ENCODE measurements around the gene KATNAL1.
A peak's percentile ranks its signal among the peaks of the same experiment; 100 is the strongest.

Gene KATNAL1

GRCh38 chr13:30332456-30333143 lies 25.2 kb upstream of the KATNAL1 start:
- DNase-seq: no peak

GRCh38 chr13:30331331-30331771 lies 24.0 kb upstream of the KATNAL1 start:
- no peak for DNase-seq

- no peak for DNase-seq
These were observed 21.7 kb upstream of the KATNAL1 start for GRCh38 chr13:30329009-30329585.

- no peak for DNase-seq
These were observed 18.3 kb upstream of the KATNAL1 start for GRCh38 chr13:30325668-30326067.

- no peak for DNase-seq
These were observed 16.2 kb upstream of the KATNAL1 start for GRCh38 chr13:30323524-30323923.

GRCh38 chr13:30322428-30322827 lies 15.1 kb upstream of the KATNAL1 start:
- no peak for DNase-seq

GRCh38 chr13:30321256-30321655 lies 13.9 kb upstream of the KATNAL1 start:
- no peak for DNase-seq

- DNase-seq: no peak
These were observed 12.3 kb upstream of the KATNAL1 start for GRCh38 chr13:30319655-30320054.

GRCh38 chr13:30319130-30319529 lies 11.8 kb upstream of the KATNAL1 start:
- DNase-seq: peak; percentile 49

GRCh38 chr13:30318026-30318425 lies 10.7 kb upstream of the KATNAL1 start:
- DNase-seq: no peak

- DNase-seq: no peak
These were observed 7.2 kb upstream of the KATNAL1 start for GRCh38 chr13:30314562-30314961.

- DNase-seq: no peak
These were observed 6.7 kb upstream of the KATNAL1 start for GRCh38 chr13:30314069-30314468.

- no peak for DNase-seq
These were observed 6.0 kb upstream of the KATNAL1 start for GRCh38 chr13:30313311-30313710.

- DNase-seq: no peak
These were observed 5.6 kb upstream of the KATNAL1 start for GRCh38 chr13:30312904-30313303.

GRCh38 chr13:30308548-30308947 lies 1.2 kb upstream of the KATNAL1 start:
- DNase-seq: no peak

GRCh38 chr13:30307971-30308290 lies 580 bp upstream of the KATNAL1 start:
- DNase-seq: no peak

- DNase-seq: peak; percentile 92
These were observed 573 bp downstream of the KATNAL1 start for GRCh38 chr13:30306762-30307193.

GRCh38 chr13:30305456-30305970 lies 1.8 kb downstream of the KATNAL1 start:
- DNase-seq: no peak

- DNase-seq: no peak
These were observed 4.1 kb downstream of the KATNAL1 start for GRCh38 chr13:30303269-30303668.

GRCh38 chr13:30301827-30302226 lies 5.5 kb downstream of the KATNAL1 start:
- peak; percentile 15 for DNase-seq

- no peak for DNase-seq
These were observed 6.8 kb downstream of the KATNAL1 start for GRCh38 chr13:30300596-30300995.

- no peak for DNase-seq
These were observed 7.6 kb downstream of the KATNAL1 start for GRCh38 chr13:30299786-30300185.

- no peak for DNase-seq
These were observed 12.2 kb downstream of the KATNAL1 start for GRCh38 chr13:30295116-30295515.

- DNase-seq: no peak
These were observed 13.3 kb downstream of the KATNAL1 start for GRCh38 chr13:30294004-30294403.

GRCh38 chr13:30292325-30292724 lies 15.0 kb downstream of the KATNAL1 start:
- no peak for DNase-seq

All from COR-L47 (cell line).